Prostate gland (tissue), 2 donors: Measurements from ENCODE around the gene PPM1J. TPM values are rescaled to one million over a fixed set of nuclear protein-coding genes. Genes with fewer than 3 reads are reported as not detected.
"Not testable (repeated sequence)": the region's sequence is repeated elsewhere in the genome, so short reads cannot be mapped to it uniquely, and the experiment has no call there.

ENCODE experiments used
- DNase-seq: peaks from one replicate; pipeline ENCODE4 v3.0.0-alpha.2; 2019; ENCODE audit warnings: low spot score
- H3K27ac ChIP-seq, 2 donors: fragments of 200-600 bp; sonication (generic); 2 replicates each; pipeline ENCODE4 v1.5.1; 2017 to 2019
- H3K27me3 ChIP-seq: fragments of 200-600 bp; sonication (generic); replicated peaks from 2 replicates; pipeline ENCODE4 v1.5.1; 2019; ENCODE audit not compliant: insufficient read depth
- H3K36me3 ChIP-seq, 2 donors: fragments of 200-600 bp; sonication (generic); 1 replicate in 1 of 2; 2 replicates in 1 of 2; pipeline versions ENCODE4 v1.5.1 to v1.8.1; 2017 to 2019
- H3K4me1 ChIP-seq: fragments of 200-600 bp; sonication (generic); replicated peaks from 2 replicates; pipeline ENCODE4 v1.5.1; 2019
- H3K4me3 ChIP-seq, 2 donors: fragments of 200-600 bp; sonication (generic); 2 replicates each; pipeline ENCODE4 v1.5.1; 2017 to 2019
- H3K9me3 ChIP-seq: fragments of 200-600 bp; sonication (generic); 2 replicates; pipeline ENCODE4 v1.5.1; 2017
- POLR2A ChIP-seq: fragments of 450-650 bp; IDR thresholded peaks from one replicate; pipeline ENCODE4 v1.6.1; 2016; ENCODE audit warnings: antibody characterized with exemption, mild to moderate bottlenecking
- POLR2AphosphoS5 ChIP-seq: sonication (generic); formaldehyde crosslinking; IDR thresholded peaks from one replicate; pipeline ENCODE4 v1.6.1; 2017; ENCODE audit warnings: antibody characterized with exemption
- WGBS: methylation state at CpG from one replicate; pipeline ENCODE4 v1.1.5; 2018; 5-methylcytosine and 5-hydroxymethylcytosine counted together
- intact Hi-C: fragments of 100-400 bp; cut with DNase I; formaldehyde crosslinking; loops from one replicate; pipeline ENCODE4 v1.14.2; 2022
- total RNA-seq, 2 donors: library from RNA; depleted of rRNA; stranded (reverse); fragments of >200 nt; gene quantifications; one replicate each; pipeline ENCODE4 v1.1.0, GENCODE V29; 2016
- TF ChIP-seq, protein P1 (sequence below), 4 experiments: fragments of 200-600 bp in 2 of 4; fragments of 450-650 bp in 2 of 4; sonication (generic) in 2 of 4; IDR thresholded peaks; 1 replicate in 3 of 4; 2 replicates in 1 of 4; pipeline ENCODE4 v1.5.1; 2016 to 2019; ENCODE audit warnings: antibody characterized with exemption in 4 of 4, mild to moderate bottlenecking in 2 of 4, moderate library complexity in 2 of 4

Gene PPM1J
- total RNA-seq, 2 donors from 2014 or later: 2.0 to 16.8 TPM

DNA sequence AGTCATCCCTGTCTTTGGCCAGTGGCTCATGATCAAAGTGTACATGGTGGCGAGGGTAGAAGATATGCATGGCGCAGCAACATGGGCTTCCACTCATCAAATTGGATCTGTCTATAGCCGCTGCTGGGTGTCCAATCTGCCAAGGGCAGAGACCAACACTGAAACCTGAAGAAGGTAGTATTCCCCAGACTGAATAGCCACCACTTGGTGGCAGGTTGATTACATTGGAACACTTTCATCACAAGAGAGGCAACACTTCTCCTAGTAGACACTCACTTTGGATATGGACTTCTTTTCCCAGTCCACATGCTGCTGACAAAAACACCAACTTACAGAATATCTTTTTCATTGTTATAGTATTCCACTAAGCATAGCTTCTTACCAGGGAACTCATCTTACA, 22.4 kb upstream of the PPM1J start:
- no peaks in the 10 kb centered on the region for H3K27me3 ChIP-seq
- WGBS: 96% methylated on average over 3 of the region's 3 CpGs
- no peak for DNase-seq

DNA sequence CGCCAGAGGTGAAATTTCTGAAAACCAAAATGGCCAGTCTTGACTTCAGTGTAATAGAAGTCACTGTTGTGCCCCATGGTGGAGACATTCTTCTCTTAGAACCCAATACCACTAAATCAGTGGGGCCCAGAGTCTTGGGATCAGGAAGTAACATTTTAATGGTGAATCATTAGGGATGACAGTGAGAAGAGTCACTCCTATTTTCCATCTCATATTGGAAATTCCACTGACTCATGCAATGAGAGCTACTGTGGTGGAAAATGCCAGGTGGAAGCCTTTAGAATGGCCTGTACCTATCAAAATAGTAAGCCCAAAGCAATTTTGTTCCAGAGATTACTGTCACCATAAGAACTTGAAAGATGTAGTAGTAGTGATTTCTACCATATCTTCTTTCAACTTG, 20.6 kb upstream of the PPM1J start:
- DNase-seq: no peak
- Histone ChIP-seq H3K36me3 (no peaks in the 10 kb centered on the region), H3K9me3 (no peaks in the 10 kb centered on the region), H3K27me3 (no peaks in the 10 kb centered on the region), H3K4me1 (no peaks in the 10 kb centered on the region), H3K27ac (no peak overlapping the region), H3K4me3 (no peak overlapping the region)
- intact Hi-C loops: no loop called here
- TF ChIP-seq, protein P1, sequence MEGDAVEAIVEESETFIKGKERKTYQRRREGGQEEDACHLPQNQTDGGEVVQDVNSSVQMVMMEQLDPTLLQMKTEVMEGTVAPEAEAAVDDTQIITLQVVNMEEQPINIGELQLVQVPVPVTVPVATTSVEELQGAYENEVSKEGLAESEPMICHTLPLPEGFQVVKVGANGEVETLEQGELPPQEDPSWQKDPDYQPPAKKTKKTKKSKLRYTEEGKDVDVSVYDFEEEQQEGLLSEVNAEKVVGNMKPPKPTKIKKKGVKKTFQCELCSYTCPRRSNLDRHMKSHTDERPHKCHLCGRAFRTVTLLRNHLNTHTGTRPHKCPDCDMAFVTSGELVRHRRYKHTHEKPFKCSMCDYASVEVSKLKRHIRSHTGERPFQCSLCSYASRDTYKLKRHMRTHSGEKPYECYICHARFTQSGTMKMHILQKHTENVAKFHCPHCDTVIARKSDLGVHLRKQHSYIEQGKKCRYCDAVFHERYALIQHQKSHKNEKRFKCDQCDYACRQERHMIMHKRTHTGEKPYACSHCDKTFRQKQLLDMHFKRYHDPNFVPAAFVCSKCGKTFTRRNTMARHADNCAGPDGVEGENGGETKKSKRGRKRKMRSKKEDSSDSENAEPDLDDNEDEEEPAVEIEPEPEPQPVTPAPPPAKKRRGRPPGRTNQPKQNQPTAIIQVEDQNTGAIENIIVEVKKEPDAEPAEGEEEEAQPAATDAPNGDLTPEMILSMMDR (IDR thresholded peaks at IDR 0.05): no peak
- TF ChIP-seq POLR2A (no peak), POLR2AphosphoS5 (no peak)
- WGBS: 96% methylated on average over 1 of the region's 1 CpG

More for the DNA sequence above, 22.4 kb upstream of the PPM1J start:
- no peak overlapping the region for H3K4me3 ChIP-seq
- no peaks in the 10 kb centered on the region for H3K36me3 ChIP-seq
- no peak overlapping the region for H3K27ac ChIP-seq
- H3K4me1 ChIP-seq: no peaks in the 10 kb centered on the region
- intact Hi-C loops: no loop called here
- TF ChIP-seq, protein P1 (IDR thresholded peaks at IDR 0.05): no peak
- no peak for TF ChIP-seq POLR2A
- no peak for TF ChIP-seq POLR2AphosphoS5
- H3K9me3 ChIP-seq: no peaks in the 10 kb centered on the region

DNA sequence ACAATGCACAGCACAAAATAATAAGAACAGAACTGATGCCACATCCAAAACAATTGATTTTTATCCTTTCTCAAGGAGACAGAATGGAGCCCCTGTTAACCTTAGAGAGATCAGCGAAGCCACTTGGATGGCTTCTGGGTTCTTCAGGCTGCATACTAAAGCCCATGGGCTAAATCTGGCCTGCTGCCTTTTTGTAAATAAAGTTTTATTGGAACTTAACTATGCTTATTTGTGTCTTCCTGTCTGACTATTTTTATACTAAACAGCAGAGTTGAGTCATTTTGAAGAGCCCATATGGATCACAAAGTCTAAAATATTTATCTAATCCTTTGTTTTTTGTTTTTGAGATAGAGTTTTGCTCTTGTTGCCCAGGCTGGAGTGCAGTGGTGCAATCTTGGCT, 16.3 kb upstream of the PPM1J start:
- H3K9me3 ChIP-seq: no peaks in the 10 kb centered on the region
- no peak overlapping the region for H3K4me3 ChIP-seq
- intact Hi-C loops: no loop called here
- no peaks in the 10 kb centered on the region for H3K4me1 ChIP-seq
- no peaks in the 10 kb centered on the region for H3K36me3 ChIP-seq
- H3K27me3 ChIP-seq: no peaks in the 10 kb centered on the region
- H3K27ac ChIP-seq: no peak overlapping the region
- 93% methylated on average over 1 of the region's 1 CpG for WGBS
- TF ChIP-seq, protein P1 (IDR thresholded peaks at IDR 0.05): no peak
- TF ChIP-seq POLR2A (no peak), POLR2AphosphoS5 (no peak)
- no peak for DNase-seq

DNA sequence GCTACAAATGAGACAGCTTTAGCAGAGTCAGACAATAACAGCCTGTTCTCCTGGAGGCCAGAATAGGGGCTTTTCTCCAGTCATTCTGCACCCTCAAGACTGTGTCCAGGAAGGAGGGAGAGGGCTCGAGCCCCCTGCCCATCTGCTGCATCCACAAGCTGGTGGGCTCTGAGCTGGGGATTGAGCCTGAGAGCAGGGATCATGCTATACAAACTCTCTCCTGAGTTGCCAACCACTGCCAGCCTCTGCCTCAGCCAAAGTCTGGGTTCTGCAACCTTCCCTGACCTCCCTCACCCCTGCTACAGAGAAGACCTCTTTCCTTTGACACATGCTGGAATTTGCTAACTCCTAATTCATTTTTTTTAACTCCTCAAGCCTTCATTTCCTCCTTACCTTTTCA, 14.8 kb upstream of the PPM1J start:
- DNase-seq: no peak
- no peaks in the 10 kb centered on the region for H3K4me1 ChIP-seq
- H3K27ac ChIP-seq: no peak overlapping the region
- H3K9me3 ChIP-seq: no peaks in the 10 kb centered on the region
- H3K4me3 ChIP-seq: no peak overlapping the region
- TF ChIP-seq, protein P1 (IDR thresholded peaks at IDR 0.05): no peak
- TF ChIP-seq POLR2AphosphoS5: no peak
- no peak for TF ChIP-seq POLR2A
- no peaks in the 10 kb centered on the region for H3K27me3 ChIP-seq
- no peaks in the 10 kb centered on the region for H3K36me3 ChIP-seq
- intact Hi-C loops: no loop called here
- WGBS: 86% methylated on average over 1 of the region's 1 CpG

DNA sequence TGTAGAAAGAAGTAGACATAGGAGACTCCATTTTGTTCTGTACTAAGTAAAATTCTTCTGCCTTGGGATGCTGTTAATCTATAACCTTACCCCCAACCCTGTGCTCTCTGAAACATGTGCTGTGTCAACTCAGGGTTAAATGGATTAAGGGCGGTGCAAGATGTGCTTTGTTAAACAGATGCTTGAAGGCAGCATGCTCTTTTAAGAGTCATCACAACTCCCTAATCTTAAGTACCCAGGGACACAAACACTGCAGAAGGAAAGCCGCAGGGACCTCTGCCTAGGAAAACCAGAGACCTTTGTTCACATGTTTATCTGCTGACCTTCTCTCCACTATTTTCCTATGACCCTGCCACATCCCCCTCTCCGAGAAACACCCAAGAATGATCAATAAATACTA, 13.9 kb upstream of the PPM1J start:
- H3K36me3 ChIP-seq, intact Hi-C loops, H3K9me3 ChIP-seq, H3K27me3 ChIP-seq, H3K27ac ChIP-seq, H3K4me1 ChIP-seq, DNase-seq, H3K4me3 ChIP-seq: not testable (repeated sequence)
- 75% methylated on average over 3 of the region's 3 CpGs for WGBS

DNA sequence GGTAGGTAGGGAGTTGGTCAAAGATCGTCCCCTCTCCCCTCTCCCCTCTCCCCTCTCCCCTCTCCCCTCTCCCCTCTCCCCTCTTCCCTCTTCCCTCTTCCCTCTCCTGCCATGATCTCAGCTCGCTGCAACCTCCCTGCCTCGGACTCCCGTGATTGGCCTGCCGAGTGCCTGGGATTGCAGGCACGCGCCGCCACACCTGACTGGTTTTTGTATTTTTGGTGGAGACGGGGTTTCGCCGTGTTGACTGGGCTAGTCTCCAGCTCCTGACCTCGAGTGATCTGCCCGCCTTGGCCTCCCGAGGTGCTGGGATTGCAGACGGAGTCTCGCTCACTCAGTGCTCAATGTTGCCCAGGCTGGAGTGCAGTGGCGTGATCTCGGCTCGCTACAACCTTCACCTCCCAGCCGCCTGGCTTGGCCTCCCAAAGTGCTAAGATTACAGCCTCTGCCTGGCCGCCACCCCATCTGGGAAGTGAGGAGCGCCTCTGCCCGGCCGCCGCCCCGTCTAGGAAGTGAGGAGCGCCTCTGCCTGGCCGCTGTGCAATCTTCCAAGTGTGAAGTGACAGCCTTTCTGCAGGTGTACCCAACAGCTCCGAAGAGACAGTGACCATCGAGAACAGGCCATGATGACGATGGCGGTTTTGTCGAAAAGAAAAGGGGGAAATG, 13.3 kb upstream of the PPM1J start:
- WGBS: 93% methylated on average over 33 of the region's 33 CpGs
- H3K27me3 ChIP-seq, H3K4me1 ChIP-seq, DNase-seq, H3K27ac ChIP-seq, intact Hi-C loops, H3K9me3 ChIP-seq, H3K36me3 ChIP-seq, H3K4me3 ChIP-seq: not testable (repeated sequence)
